PC-9 (cell line): Measurements from ENCODE around the gene CD7.

ENCODE experiments used
- EZH2 ChIP-seq: fragments of 200-600 bp; sonication (generic); IDR thresholded peaks from 2 replicates; pipeline ENCODE4 v1.8.0; 2017; ENCODE audit warnings: antibody characterized with exemption, low read depth
- TF ChIP-seq, protein P1 (sequence below): fragments of 200-600 bp; sonication (generic); conservative IDR thresholded peaks from 2 replicates; pipeline ENCODE4 v1.6.1; 2017; ENCODE audit warnings: mixed run types, antibody characterized with exemption, mild to moderate bottlenecking, moderate library complexity

DNA sequence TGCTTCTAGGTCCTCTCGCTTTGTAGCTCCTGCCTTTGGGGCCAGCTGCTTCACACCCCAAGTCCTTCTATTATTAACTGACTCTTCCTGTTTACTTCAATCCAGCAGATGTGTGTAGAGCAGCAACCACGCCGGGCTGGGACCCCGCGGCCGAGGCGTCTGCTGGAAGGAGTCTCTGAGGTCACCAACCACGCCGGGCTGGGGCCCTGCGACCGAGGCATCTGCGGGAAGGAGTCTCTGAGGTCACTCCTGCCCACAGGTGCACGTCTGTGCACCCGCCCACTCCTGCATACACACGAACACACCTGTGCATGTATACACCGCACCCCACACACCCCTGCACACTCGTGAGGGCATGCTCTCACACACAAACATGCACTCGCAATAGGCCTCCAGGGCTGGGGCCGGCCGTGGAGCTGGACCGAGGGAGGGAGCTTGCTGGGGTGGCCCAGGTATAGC is 33.9 kb upstream of the CD7 start:
- TF ChIP-seq, protein P1, sequence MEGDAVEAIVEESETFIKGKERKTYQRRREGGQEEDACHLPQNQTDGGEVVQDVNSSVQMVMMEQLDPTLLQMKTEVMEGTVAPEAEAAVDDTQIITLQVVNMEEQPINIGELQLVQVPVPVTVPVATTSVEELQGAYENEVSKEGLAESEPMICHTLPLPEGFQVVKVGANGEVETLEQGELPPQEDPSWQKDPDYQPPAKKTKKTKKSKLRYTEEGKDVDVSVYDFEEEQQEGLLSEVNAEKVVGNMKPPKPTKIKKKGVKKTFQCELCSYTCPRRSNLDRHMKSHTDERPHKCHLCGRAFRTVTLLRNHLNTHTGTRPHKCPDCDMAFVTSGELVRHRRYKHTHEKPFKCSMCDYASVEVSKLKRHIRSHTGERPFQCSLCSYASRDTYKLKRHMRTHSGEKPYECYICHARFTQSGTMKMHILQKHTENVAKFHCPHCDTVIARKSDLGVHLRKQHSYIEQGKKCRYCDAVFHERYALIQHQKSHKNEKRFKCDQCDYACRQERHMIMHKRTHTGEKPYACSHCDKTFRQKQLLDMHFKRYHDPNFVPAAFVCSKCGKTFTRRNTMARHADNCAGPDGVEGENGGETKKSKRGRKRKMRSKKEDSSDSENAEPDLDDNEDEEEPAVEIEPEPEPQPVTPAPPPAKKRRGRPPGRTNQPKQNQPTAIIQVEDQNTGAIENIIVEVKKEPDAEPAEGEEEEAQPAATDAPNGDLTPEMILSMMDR, result no peak
- TF ChIP-seq EZH2, result no peak
